OCI-LY1 (cell line): ENCODE data around the gene EPS8L3.

Experiments
- H2AFZ ChIP-seq: fragments of 200-600 bp; sonication (generic), shearing (Covaris generic); 2 replicates; pipeline ENCODE4 v1.6.0; 2014; ENCODE audit warnings: antibody characterized with exemption, mild to moderate bottlenecking, low read length
- H3F3A ChIP-seq: fragments of 200-600 bp; sonication (generic), shearing (Covaris generic); 2 replicates; pipeline ENCODE4 v1.6.0; 2014; ENCODE audit warnings: mild to moderate bottlenecking, antibody characterized with exemption, low read length, moderate library complexity; ENCODE audit not compliant: insufficient read depth
- H3K27ac ChIP-seq: fragments of 200-600 bp; sonication (generic); 2 replicates; pipeline ENCODE4 v1.5.1; 2014; ENCODE audit warnings: low read length, mixed run types, mild to moderate bottlenecking, low read depth; ENCODE audit not compliant: poor library complexity, severe bottlenecking
- H3K27me3 ChIP-seq: fragments of 200-600 bp; sonication (generic); 2 replicates; pipeline ENCODE4 v1.6.0; 2014; ENCODE audit warnings: antibody characterized with exemption, mild to moderate bottlenecking, low read length, moderate library complexity; ENCODE audit not compliant: insufficient read depth
- H3K36me3 ChIP-seq: fragments of 200-600 bp; sonication (generic); 2 replicates; pipeline ENCODE4 v1.6.1; 2014; ENCODE audit warnings: mild to moderate bottlenecking, antibody characterized with exemption, low read length, moderate library complexity, mixed read lengths; ENCODE audit not compliant: insufficient read depth
- H3K4me1 ChIP-seq: fragments of 200-600 bp; sonication (generic); 2 replicates; pipeline ENCODE4 v1.5.1; 2014; ENCODE audit warnings: mild to moderate bottlenecking, low read length, moderate library complexity; ENCODE audit not compliant: insufficient read depth, severe bottlenecking
- H3K4me2 ChIP-seq: fragments of 200-600 bp; sonication (generic), shearing (Covaris generic); 2 replicates; pipeline ENCODE4 v1.6.1; 2014; ENCODE audit warnings: low read length
- H3K4me3 ChIP-seq: fragments of 200-600 bp; sonication (generic); 2 replicates; pipeline ENCODE4 v1.5.1; 2014; ENCODE audit warnings: low read length, low read depth, mild to moderate bottlenecking, mixed read lengths; ENCODE audit not compliant: poor library complexity, severe bottlenecking
- H3K79me2 ChIP-seq: fragments of 200-600 bp; shearing (Covaris generic); 2 replicates; pipeline ENCODE4 v1.6.1; 2016; ENCODE audit warnings: mixed run types, low read length, mixed read lengths; ENCODE audit not compliant: insufficient read depth
- H3K9ac ChIP-seq: fragments of 200-600 bp; sonication (generic), shearing (Covaris generic); 2 replicates; pipeline ENCODE4 v1.6.1; 2014; ENCODE audit warnings: mild to moderate bottlenecking, low read length, mixed read lengths
- H3K9me2 ChIP-seq: fragments of 200-600 bp; sonication (generic), shearing (Covaris generic); 2 replicates; pipeline ENCODE4 v1.6.1; 2014; ENCODE audit warnings: low read depth, mild to moderate bottlenecking, low read length, mixed read lengths
- H3K9me3 ChIP-seq: fragments of 200-600 bp; shearing (Covaris generic); 2 replicates; pipeline ENCODE4 v1.6.1; 2014; ENCODE audit warnings: low read length, mixed read lengths
- H4K20me1 ChIP-seq: fragments of 200-600 bp; sonication (generic), shearing (Covaris generic); 2 replicates; pipeline ENCODE4 v1.6.0; 2016; ENCODE audit warnings: mild to moderate bottlenecking, low read length; ENCODE audit not compliant: insufficient read depth
- EZH2 ChIP-seq: fragments of 200-600 bp; sonication (generic), shearing (Covaris generic); IDR thresholded peaks from 2 replicates; pipeline ENCODE4 v1.8.0; 2017; ENCODE audit warnings: borderline replicate concordance, mixed run types, mild to moderate bottlenecking, antibody characterized with exemption, low read length, moderate library complexity, mixed read lengths
- TF ChIP-seq, protein P1 (sequence below): fragments of 200-600 bp; sonication (generic), shearing (Covaris generic); IDR thresholded peaks from 2 replicates; pipeline ENCODE4 v1.5.1; 2017; ENCODE audit warnings: mild to moderate bottlenecking, antibody characterized with exemption, low read length, moderate library complexity, mixed read lengths

EPS8L3 gene

GRCh38 chr1:109802901-109803561, 39.3 kb upstream of the EPS8L3 start:
- H3K9ac ChIP-seq, result no peak overlapping the region
- H3K27me3 ChIP-seq, result peaks cover 4% of the 10 kb centered on the region; the same call in 1 of the 2 replicates
- TF ChIP-seq EZH2, result no peak
- TF ChIP-seq, protein P1, sequence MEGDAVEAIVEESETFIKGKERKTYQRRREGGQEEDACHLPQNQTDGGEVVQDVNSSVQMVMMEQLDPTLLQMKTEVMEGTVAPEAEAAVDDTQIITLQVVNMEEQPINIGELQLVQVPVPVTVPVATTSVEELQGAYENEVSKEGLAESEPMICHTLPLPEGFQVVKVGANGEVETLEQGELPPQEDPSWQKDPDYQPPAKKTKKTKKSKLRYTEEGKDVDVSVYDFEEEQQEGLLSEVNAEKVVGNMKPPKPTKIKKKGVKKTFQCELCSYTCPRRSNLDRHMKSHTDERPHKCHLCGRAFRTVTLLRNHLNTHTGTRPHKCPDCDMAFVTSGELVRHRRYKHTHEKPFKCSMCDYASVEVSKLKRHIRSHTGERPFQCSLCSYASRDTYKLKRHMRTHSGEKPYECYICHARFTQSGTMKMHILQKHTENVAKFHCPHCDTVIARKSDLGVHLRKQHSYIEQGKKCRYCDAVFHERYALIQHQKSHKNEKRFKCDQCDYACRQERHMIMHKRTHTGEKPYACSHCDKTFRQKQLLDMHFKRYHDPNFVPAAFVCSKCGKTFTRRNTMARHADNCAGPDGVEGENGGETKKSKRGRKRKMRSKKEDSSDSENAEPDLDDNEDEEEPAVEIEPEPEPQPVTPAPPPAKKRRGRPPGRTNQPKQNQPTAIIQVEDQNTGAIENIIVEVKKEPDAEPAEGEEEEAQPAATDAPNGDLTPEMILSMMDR, result no peak
- H3K27ac ChIP-seq, result no peak overlapping the region
- H3K4me1 ChIP-seq, result no peaks in the 10 kb centered on the region
- H3K9me3 ChIP-seq, result no peaks in the 10 kb centered on the region
- H3K79me2 ChIP-seq, result no peaks in the 10 kb centered on the region
- no peak overlapping the region for H3K4me3 ChIP-seq
- no peaks in the 10 kb centered on the region for H4K20me1 ChIP-seq
- no peaks in the 10 kb centered on the region for H3K36me3 ChIP-seq
- H3K9me2 ChIP-seq, result no peaks in the 10 kb centered on the region
- H3K4me2 ChIP-seq, result no peak overlapping the region
- no peak overlapping the region for H2AFZ ChIP-seq
- H3F3A ChIP-seq, result no peaks in the 10 kb centered on the region

GRCh38 chr1:109802136-109802900, 38.6 kb upstream of the EPS8L3 start:
- H4K20me1 ChIP-seq, result no peaks in the 10 kb centered on the region
- H3K9me3 ChIP-seq, result no peaks in the 10 kb centered on the region
- H3K4me1 ChIP-seq, result no peaks in the 10 kb centered on the region
- H3K9me2 ChIP-seq, result no peaks in the 10 kb centered on the region
- H3K4me3 ChIP-seq, result no peak overlapping the region
- H3K27me3 ChIP-seq, result peaks cover 7% of the 10 kb centered on the region; the same call in 1 of the 2 replicates
- H3K36me3 ChIP-seq, result no peaks in the 10 kb centered on the region
- no peaks in the 10 kb centered on the region for H3F3A ChIP-seq
- no peak overlapping the region for H2AFZ ChIP-seq
- H3K79me2 ChIP-seq, result no peaks in the 10 kb centered on the region
- H3K9ac ChIP-seq, result no peak overlapping the region
- H3K4me2 ChIP-seq, result no peak overlapping the region
- TF ChIP-seq, protein P1, result no peak
- TF ChIP-seq EZH2, result no peak
- no peak overlapping the region for H3K27ac ChIP-seq

DNA sequence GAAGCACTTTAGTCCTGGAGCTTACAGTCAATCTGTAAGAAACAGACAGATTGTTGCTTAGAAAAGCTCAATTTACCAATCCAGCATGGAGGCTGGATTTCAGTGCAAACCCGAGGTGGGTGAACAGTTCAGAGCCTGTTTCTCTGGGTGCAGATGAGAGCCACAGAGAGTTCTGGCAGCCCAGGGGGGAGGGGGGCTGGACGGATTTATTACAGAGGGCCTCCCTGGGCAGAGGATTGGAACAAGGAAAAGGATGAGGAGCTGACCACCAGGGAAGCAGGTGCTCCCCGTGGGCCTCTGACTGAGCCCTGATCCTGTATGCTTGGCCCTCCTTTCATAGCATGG, 38.0 kb upstream of the EPS8L3 start:
- no peak overlapping the region for H3K4me3 ChIP-seq
- H3K27ac ChIP-seq, result no peak overlapping the region
- no peak overlapping the region for H3K9ac ChIP-seq
- no peaks in the 10 kb centered on the region for H3K9me2 ChIP-seq
- H2AFZ ChIP-seq, result no peak overlapping the region
- H3K27me3 ChIP-seq, result peaks cover 7% of the 10 kb centered on the region; the same call in 1 of the 2 replicates
- H4K20me1 ChIP-seq, result no peaks in the 10 kb centered on the region
- no peaks in the 10 kb centered on the region for H3K79me2 ChIP-seq
- TF ChIP-seq, protein P1, result no peak
- TF ChIP-seq EZH2, result no peak
- H3F3A ChIP-seq, result no peaks in the 10 kb centered on the region
- H3K4me1 ChIP-seq, result no peaks in the 10 kb centered on the region
- H3K36me3 ChIP-seq, result no peaks in the 10 kb centered on the region
- no peaks in the 10 kb centered on the region for H3K9me3 ChIP-seq
- no peak overlapping the region for H3K4me2 ChIP-seq
